ENCODE results near the gene HAUS7.
"Not testable (repeated sequence)": the region's sequence is repeated elsewhere in the genome, so short reads cannot be mapped to it uniquely, and the experiment has no call there.

HAUS7 gene

GRCh38 chrX:153405426-153405825 is 65.0 kb downstream of the HAUS7 start:
- H3K27ac ChIP-seq (replicated peaks; ENCODE audit: low read length), result no peak overlapping the region
- no peaks in the 10 kb centered on the region for H3K36me3 ChIP-seq (replicated peaks in 1 of 2; ENCODE audit: control insufficient read depth in 2 of 2, insufficient read depth in 2 of 2, low read length in 2 of 2)
- no peak overlapping the region for H3K18ac ChIP-seq (ENCODE audit: low read length)
- no peak overlapping the region for H3K4me3 ChIP-seq (ENCODE audit: low read length in 2 of 2)
- H3K4me2 ChIP-seq (ENCODE audit: insufficient read depth, low read length, poor library complexity, severe bottlenecking), result no peak overlapping the region
- H2AK5ac ChIP-seq (ENCODE audit: low read depth, low read length), result no peak overlapping the region
- no peak overlapping the region for H2BK12ac ChIP-seq (ENCODE audit: low read length)
- no peak for DNase-seq (ENCODE audit: low spot score)
- no peak overlapping the region for H4K8ac ChIP-seq (ENCODE audit: low read depth, low read length)
- H2BK5ac ChIP-seq (ENCODE audit: low read length), result no peak overlapping the region
- no peak overlapping the region for H2AFZ ChIP-seq (ENCODE audit: low read length)
- H2BK15ac ChIP-seq (ENCODE audit: low read length), result no peak overlapping the region
- no peak overlapping the region for H2BK120ac ChIP-seq (ENCODE audit: low read depth, low read length)
- peaks cover 0 to 56% (median 0%) of the 10 kb centered on the region in 3 experiments for H3K27me3 ChIP-seq (ENCODE audit: control insufficient read depth in 3 of 3, insufficient read depth in 3 of 3, low read depth in 1 of 3, low read length in 3 of 3)
- H3K23ac ChIP-seq (ENCODE audit: low read depth, low read length, poor library complexity), result no peak overlapping the region
- H3K9me3 ChIP-seq (replicated peaks in 1 of 2; ENCODE audit: control insufficient read depth in 2 of 2, insufficient read depth in 1 of 2, low read depth in 1 of 2, low read length in 2 of 2), result no peaks in the 10 kb centered on the region
- no peaks in the 10 kb centered on the region for H3K79me1 ChIP-seq (ENCODE audit: low read depth, low read length)
- WGBS, 2 donors (ENCODE audit: extremely low coverage in 2 of 2, insufficient read length in 2 of 2, insufficient replicate concordance in 1 of 2), result no CpG with 5 or more reads among the region's 5 CpGs
- H4K91ac ChIP-seq (ENCODE audit: low read depth, low read length, poor library complexity), result no peak overlapping the region
- no peak overlapping the region for H3K14ac ChIP-seq (ENCODE audit: low read length)
- no peaks in the 10 kb centered on the region for H3K4me1 ChIP-seq (ENCODE audit: control insufficient read depth in 2 of 2, insufficient read depth in 1 of 2, low read depth in 1 of 2, low read length in 2 of 2)
- no peak overlapping the region for H3K9ac ChIP-seq (ENCODE audit: low read depth, low read length, poor library complexity)
- no peak overlapping the region for H3K4ac ChIP-seq (ENCODE audit: low read length)

DNA sequence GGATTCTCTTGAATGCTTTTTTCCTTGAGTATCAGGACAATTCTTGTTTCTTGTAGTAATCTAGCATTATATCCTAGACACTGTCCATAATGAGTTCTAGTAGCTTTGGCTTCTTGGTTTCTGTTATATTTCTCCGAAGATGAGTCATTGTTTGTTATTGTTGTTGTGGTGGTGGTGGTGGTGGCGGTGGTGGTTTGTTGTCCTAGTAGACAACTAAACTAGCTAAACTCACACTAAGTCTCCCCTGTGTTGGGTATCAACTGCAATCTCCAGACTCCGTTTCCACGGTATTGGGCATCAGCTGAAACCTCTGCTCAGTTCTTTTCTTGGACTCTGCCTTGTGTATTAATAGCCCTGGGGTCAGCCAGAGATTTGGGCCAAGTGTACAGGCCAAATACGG is 66.0 kb downstream of the HAUS7 start:
- H3K18ac ChIP-seq (ENCODE audit: low read length); H3K23ac ChIP-seq (ENCODE audit: low read depth, low read length, poor library complexity); H4K91ac ChIP-seq (ENCODE audit: low read depth, low read length, poor library complexity); H3K4me1 ChIP-seq (ENCODE audit: control insufficient read depth in 2 of 2, insufficient read depth in 1 of 2, low read depth in 1 of 2, low read length in 2 of 2); H3K9ac ChIP-seq (ENCODE audit: low read depth, low read length, poor library complexity); H3K4me2 ChIP-seq (ENCODE audit: insufficient read depth, low read length, poor library complexity, severe bottlenecking); H4K8ac ChIP-seq (ENCODE audit: low read depth, low read length); H2AK5ac ChIP-seq (ENCODE audit: low read depth, low read length); H2AFZ ChIP-seq (ENCODE audit: low read length); H3K14ac ChIP-seq (ENCODE audit: low read length); DNase-seq (ENCODE audit: low spot score); H3K4me3 ChIP-seq (ENCODE audit: low read length in 2 of 2); H2BK15ac ChIP-seq (ENCODE audit: low read length); H3K27ac ChIP-seq (replicated peaks; ENCODE audit: low read length); H2BK12ac ChIP-seq (ENCODE audit: low read length); H3K4ac ChIP-seq (ENCODE audit: low read length); H3K9me3 ChIP-seq (replicated peaks in 1 of 2; ENCODE audit: control insufficient read depth in 2 of 2, insufficient read depth in 1 of 2, low read depth in 1 of 2, low read length in 2 of 2); H3K36me3 ChIP-seq (replicated peaks in 1 of 2; ENCODE audit: control insufficient read depth in 2 of 2, insufficient read depth in 2 of 2, low read length in 2 of 2); H3K79me1 ChIP-seq (ENCODE audit: low read depth, low read length); H2BK120ac ChIP-seq (ENCODE audit: low read depth, low read length); H2BK5ac ChIP-seq (ENCODE audit: low read length): not testable (repeated sequence)
- WGBS, 2 donors (ENCODE audit: extremely low coverage in 2 of 2, insufficient read length in 2 of 2, insufficient replicate concordance in 1 of 2), result no CpG with 5 or more reads among the region's 5 CpGs
- H3K27me3 ChIP-seq (ENCODE audit: control insufficient read depth in 3 of 3, insufficient read depth in 3 of 3, low read depth in 1 of 3, low read length in 3 of 3), result peaks cover 0 to 48% (median 0%) of the 10 kb centered on the region in 3 experiments

- Histone ChIP-seq H3K4me2 (ENCODE audit: insufficient read depth, low read length, poor library complexity, severe bottlenecking) (no peak within 1 kb of the TSS), H3K14ac (ENCODE audit: low read length) (no peak within 1 kb of the TSS), H3K27me3 (ENCODE audit: control insufficient read depth in 3 of 3, insufficient read depth in 3 of 3, low read depth in 1 of 3, low read length in 3 of 3) (peaks cover 0 to 23% (median 0%) of the 10 kb centered on the region in 3 experiments), H3K9me3 (replicated peaks in 1 of 2; ENCODE audit: control insufficient read depth in 2 of 2, insufficient read depth in 1 of 2, low read depth in 1 of 2, low read length in 2 of 2) (no peaks in the 10 kb centered on the region), H4K8ac (ENCODE audit: low read depth, low read length) (no peak within 1 kb of the TSS), H3K23ac (ENCODE audit: low read depth, low read length, poor library complexity) (no peak within 1 kb of the TSS), H3K4ac (ENCODE audit: low read length) (no peak within 1 kb of the TSS), H3K36me3 (replicated peaks in 1 of 2; ENCODE audit: control insufficient read depth in 2 of 2, insufficient read depth in 2 of 2, low read length in 2 of 2) (no peaks in the 10 kb centered on the region), H3K4me1 (ENCODE audit: control insufficient read depth in 2 of 2, insufficient read depth in 1 of 2, low read depth in 1 of 2, low read length in 2 of 2) (no peaks in the 10 kb centered on the region), H3K18ac (ENCODE audit: low read length) (no peak within 1 kb of the TSS), H2AK5ac (ENCODE audit: low read depth, low read length) (no peak within 1 kb of the TSS), H2BK15ac (ENCODE audit: low read length) (no peak within 1 kb of the TSS), H2BK12ac (ENCODE audit: low read length) (no peak within 1 kb of the TSS), H4K91ac (ENCODE audit: low read depth, low read length, poor library complexity) (no peak within 1 kb of the TSS), H3K9ac (ENCODE audit: low read depth, low read length, poor library complexity) (no peak within 1 kb of the TSS), H2BK120ac (ENCODE audit: low read depth, low read length) (no peak within 1 kb of the TSS), H2AFZ (ENCODE audit: low read length) (no peak within 1 kb of the TSS), H3K4me3 (ENCODE audit: low read length in 2 of 2) (no peak within 1 kb of the TSS), H2BK5ac (ENCODE audit: low read length) (no peak within 1 kb of the TSS), H3K27ac (replicated peaks; ENCODE audit: low read length) (no peak within 1 kb of the TSS), H3K79me1 (ENCODE audit: low read depth, low read length) (no peaks in the 10 kb centered on the region)
- no CpG with 5 or more reads among the region's 29 CpGs for WGBS, 2 donors (ENCODE audit: extremely low coverage in 2 of 2, insufficient read length in 2 of 2, insufficient replicate concordance in 1 of 2)
- no peak for DNase-seq (ENCODE audit: low spot score)
Observed at GRCh38 chrX:153401133-153401764, 69.1 kb downstream of the HAUS7 start, which contains the start of gene PNMA6E. Gene PNMA6E, minus strand, starts transcription at chrX:153401350. Its CDS starts 2,501 bp downstream, at chrX:153398849.

DNA sequence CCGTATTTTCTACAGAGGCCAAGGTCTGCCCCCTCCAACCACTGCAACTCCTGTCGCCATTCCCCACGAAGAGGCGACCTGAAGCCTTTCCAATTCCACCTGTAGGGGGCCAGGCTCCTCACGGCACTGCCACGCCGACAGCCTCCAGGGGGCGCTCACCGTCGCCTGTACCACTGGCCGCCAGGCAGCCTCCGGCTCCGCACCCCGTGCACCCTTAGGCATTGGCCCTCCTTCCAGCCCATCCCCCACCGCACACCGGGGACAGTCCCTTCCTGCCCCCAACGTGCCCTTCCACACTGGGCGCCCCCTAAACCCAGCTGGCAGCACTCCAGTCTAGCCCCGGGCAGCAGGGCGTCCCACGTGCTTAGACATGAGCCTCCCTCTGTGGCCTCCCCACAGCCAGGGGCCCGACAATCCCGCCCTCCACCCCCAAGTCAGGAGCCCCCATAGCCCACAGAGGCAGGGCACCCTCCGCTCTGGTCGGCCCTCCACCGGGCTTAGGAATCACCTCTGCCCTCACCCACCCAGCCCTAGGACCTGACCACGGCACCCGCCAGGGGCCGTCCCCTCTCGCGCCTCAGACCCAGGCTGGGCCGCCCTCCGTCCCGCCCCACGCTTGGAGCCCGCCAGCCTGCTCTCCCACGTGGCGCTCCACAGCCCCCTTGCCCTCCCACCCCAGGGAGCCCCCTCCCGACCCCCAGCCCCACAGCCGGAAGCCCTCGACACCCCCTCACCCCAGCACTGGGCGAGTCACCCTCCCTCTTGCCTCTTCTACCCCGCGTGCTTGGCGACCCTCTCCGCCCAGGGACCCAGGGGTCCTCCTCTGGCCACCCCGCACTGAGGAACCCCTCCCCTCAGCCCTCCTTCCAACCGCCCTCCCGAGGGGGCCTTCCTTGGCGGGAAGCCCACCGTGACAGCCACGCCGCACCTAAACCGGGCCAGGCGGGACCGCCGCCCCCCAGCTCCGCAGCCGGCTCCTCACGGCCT is 69.9 kb downstream of the HAUS7 start:
- no CpG with 5 or more reads among the region's 60 CpGs for WGBS, 2 donors (ENCODE audit: extremely low coverage in 2 of 2, insufficient read length in 2 of 2, insufficient replicate concordance in 1 of 2)
- Histone ChIP-seq H2AK5ac (ENCODE audit: low read depth, low read length) (no peak overlapping the region), H4K91ac (ENCODE audit: low read depth, low read length, poor library complexity) (no peak overlapping the region), H3K36me3 (replicated peaks in 1 of 2; ENCODE audit: control insufficient read depth in 2 of 2, insufficient read depth in 2 of 2, low read length in 2 of 2) (no peaks in the 10 kb centered on the region), H3K4me3 (ENCODE audit: low read length in 2 of 2) (no peak overlapping the region), H3K4me1 (ENCODE audit: control insufficient read depth in 2 of 2, insufficient read depth in 1 of 2, low read depth in 1 of 2, low read length in 2 of 2) (no peaks in the 10 kb centered on the region), H3K14ac (ENCODE audit: low read length) (no peak overlapping the region), H3K9me3 (replicated peaks in 1 of 2; ENCODE audit: control insufficient read depth in 2 of 2, insufficient read depth in 1 of 2, low read depth in 1 of 2, low read length in 2 of 2) (no peaks in the 10 kb centered on the region), H2BK12ac (ENCODE audit: low read length) (no peak overlapping the region), H3K79me1 (ENCODE audit: low read depth, low read length) (no peaks in the 10 kb centered on the region), H2BK120ac (ENCODE audit: low read depth, low read length) (no peak overlapping the region), H3K23ac (ENCODE audit: low read depth, low read length, poor library complexity) (no peak overlapping the region), H3K18ac (ENCODE audit: low read length) (no peak overlapping the region), H2AFZ (ENCODE audit: low read length) (no peak overlapping the region), H3K27ac (replicated peaks; ENCODE audit: low read length) (no peak overlapping the region), H2BK15ac (ENCODE audit: low read length) (no peak overlapping the region), H3K9ac (ENCODE audit: low read depth, low read length, poor library complexity) (no peak overlapping the region), H3K27me3 (ENCODE audit: control insufficient read depth in 3 of 3, insufficient read depth in 3 of 3, low read depth in 1 of 3, low read length in 3 of 3) (peaks cover 0 to 23% (median 0%) of the 10 kb centered on the region in 3 experiments), H4K8ac (ENCODE audit: low read depth, low read length) (no peak overlapping the region), H2BK5ac (ENCODE audit: low read length) (no peak overlapping the region), H3K4me2 (ENCODE audit: insufficient read depth, low read length, poor library complexity, severe bottlenecking) (no peak overlapping the region), H3K4ac (ENCODE audit: low read length) (no peak overlapping the region)
- peak; percentile 20 for DNase-seq (ENCODE audit: low spot score)

Measured in neuronal stem cell (in vitro differentiated cells).